Measurements from ENCODE around the gene AP3B1.
A peak's percentile ranks its signal among the peaks of the same experiment; 100 is the strongest.

AP3B1 gene

DNA sequence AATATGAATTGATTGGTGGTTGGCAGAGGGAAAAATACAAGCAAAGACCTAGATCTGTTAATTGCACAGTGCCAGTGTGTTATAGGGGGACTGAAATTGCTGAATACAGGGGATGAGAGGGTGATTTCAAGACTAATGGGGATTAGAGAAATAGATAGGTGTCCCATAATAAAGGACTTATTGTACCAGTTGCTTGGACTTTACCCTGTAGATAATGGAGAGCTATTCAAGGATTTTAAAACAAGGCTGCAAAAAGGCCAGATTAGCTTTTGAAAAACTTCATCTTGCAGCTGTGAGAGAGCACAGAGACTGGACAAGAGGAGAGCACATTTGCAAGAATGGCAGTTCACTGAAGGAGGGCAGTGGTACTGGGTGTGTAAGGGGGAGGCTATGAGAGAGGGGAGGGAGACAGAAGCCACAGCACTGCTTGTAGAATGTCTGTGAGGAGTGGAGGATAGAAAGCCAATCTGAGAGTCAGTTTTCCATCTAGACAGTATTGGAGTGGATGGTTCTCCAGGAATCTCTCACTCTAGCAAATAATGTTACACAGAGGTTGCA, 37.1 kb upstream of the AP3B1 start:
- no peak for DNase-seq (ENCODE audit: low read depth)
- in situ Hi-C loops (cut with HindIII; ENCODE audit: low sequenced_read_pairs): no loop called here
- H3K4me3 ChIP-seq (ENCODE audit: low read depth, low read length): no peak overlapping the region
- TF ChIP-seq, protein P1, sequence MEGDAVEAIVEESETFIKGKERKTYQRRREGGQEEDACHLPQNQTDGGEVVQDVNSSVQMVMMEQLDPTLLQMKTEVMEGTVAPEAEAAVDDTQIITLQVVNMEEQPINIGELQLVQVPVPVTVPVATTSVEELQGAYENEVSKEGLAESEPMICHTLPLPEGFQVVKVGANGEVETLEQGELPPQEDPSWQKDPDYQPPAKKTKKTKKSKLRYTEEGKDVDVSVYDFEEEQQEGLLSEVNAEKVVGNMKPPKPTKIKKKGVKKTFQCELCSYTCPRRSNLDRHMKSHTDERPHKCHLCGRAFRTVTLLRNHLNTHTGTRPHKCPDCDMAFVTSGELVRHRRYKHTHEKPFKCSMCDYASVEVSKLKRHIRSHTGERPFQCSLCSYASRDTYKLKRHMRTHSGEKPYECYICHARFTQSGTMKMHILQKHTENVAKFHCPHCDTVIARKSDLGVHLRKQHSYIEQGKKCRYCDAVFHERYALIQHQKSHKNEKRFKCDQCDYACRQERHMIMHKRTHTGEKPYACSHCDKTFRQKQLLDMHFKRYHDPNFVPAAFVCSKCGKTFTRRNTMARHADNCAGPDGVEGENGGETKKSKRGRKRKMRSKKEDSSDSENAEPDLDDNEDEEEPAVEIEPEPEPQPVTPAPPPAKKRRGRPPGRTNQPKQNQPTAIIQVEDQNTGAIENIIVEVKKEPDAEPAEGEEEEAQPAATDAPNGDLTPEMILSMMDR (IDR thresholded peaks at IDR 0.05; ENCODE audit: low read depth, low read length, missing control alignments): no peak

DNA sequence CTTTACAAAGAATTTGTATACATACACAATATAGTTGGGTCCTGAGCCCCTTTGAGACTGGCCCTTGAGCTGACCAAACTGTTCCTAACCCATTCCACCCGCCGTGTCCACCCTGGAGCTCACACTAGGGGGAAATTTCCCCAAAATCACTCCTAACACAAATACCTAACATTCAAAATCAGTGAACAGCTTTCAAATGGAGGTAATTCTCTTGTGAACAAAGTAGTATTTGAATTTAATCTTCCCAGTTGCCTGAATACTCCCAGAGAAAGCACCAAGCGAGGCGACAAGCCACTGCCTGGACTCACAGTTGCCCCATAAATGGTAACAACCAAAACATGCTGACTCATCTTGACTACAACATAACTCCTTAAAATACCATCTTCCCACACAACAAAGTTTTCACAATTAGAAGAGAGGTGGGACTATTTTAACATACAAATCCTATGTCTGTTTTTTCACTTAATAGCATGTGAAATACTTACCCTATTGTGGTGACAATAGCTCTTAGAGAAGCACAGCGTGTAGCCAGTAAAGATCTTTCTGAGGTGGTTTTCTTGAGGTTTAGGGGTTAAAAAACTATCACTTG, 34.2 kb upstream of the AP3B1 start:
- no peak overlapping the region for H3K4me3 ChIP-seq (ENCODE audit: low read depth, low read length)
- DNase-seq (ENCODE audit: low read depth): no peak
- in situ Hi-C loops (cut with HindIII; ENCODE audit: low sequenced_read_pairs): no loop called here
- TF ChIP-seq, protein P1 (IDR thresholded peaks at IDR 0.05; ENCODE audit: low read depth, low read length, missing control alignments): no peak

DNA sequence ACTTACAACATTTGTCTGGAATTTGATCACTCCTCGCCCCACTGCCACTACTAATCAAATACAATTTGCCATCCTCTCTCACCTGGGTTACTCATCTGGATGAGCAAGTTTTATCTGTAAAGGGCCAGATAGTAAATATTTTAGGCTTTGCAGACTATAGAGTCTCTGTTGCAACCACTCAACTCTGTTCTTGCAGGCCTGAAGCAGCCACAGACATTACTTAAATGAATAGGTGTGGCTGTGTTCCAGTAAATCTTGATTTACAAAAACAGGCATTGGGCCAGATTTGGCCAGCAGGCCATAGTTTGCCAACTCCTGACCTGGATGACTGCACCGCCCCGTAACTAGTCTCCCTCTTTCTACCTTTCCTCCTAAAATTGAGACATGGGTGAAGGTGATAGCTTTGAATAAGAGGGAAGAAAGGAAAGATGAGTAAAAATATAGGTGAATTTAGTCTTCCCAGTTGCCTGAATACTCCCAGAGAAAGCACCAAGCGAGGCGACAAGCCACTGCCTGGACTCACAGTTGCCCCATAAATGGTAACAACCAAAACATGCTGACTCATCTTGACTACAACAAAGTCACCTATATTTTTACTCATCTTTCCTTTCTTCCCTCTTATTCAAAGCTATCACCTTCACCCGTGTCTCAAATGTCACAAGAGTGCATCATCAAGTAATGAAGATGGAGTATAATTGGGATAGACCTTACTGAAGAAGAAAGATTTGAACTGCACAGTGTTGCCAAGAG, 33.4 kb upstream of the AP3B1 start:
- DNase-seq (ENCODE audit: low read depth): no peak
- H3K4me3 ChIP-seq (ENCODE audit: low read depth, low read length): no peak overlapping the region
- TF ChIP-seq, protein P1 (IDR thresholded peaks at IDR 0.05; ENCODE audit: low read depth, low read length, missing control alignments): no peak
- in situ Hi-C loops (cut with HindIII; ENCODE audit: low sequenced_read_pairs): no loop called here

DNA sequence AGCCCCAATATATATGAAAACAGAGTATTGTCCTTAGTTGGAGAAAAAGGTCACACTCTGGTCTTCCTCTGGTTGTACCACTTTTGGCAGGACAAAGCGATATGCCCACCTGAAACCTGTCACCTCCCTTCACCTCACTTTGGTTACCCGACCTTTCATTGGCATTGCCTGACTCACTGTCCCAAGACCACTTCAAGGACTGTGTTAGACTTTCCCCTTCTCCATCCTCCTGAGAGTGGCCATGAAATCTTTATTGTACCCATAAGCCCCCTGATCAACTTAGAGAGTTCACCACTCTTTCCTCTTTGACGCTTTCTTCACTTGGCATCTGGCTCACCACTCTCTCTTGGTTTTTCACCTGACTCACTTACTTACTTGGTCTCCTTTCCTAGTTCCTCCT, 32.4 kb upstream of the AP3B1 start:
- no peak overlapping the region for H3K4me3 ChIP-seq (ENCODE audit: low read depth, low read length)
- TF ChIP-seq, protein P1 (IDR thresholded peaks at IDR 0.05; ENCODE audit: low read depth, low read length, missing control alignments): no peak
- no peak for DNase-seq (ENCODE audit: low read depth)
- in situ Hi-C loops (cut with HindIII; ENCODE audit: low sequenced_read_pairs): no loop called here

DNA sequence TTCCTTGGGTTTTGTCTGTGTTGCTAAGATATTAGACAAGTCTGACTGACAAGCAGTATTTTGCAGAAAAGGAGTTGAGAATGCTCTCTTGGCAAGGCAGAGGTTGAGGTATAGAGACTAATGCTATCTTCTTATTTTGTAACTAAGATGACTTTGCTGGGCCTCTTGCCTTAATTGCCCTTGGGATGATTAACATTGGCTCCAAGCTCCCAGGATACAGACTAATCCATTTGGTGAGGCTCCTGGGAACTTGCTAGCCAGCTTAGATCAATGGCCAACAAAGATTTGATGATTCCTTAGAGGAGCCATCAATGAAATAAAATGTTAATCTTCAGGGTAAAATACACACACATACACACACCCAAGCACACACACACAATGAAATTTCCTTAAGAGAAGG, 28.7 kb upstream of the AP3B1 start:
- TF ChIP-seq, protein P1 (IDR thresholded peaks at IDR 0.05; ENCODE audit: low read depth, low read length, missing control alignments): no peak
- DNase-seq (ENCODE audit: low read depth): no peak
- H3K4me3 ChIP-seq (ENCODE audit: low read depth, low read length): no peak overlapping the region
- in situ Hi-C loops (cut with HindIII; ENCODE audit: low sequenced_read_pairs): no loop called here

DNA sequence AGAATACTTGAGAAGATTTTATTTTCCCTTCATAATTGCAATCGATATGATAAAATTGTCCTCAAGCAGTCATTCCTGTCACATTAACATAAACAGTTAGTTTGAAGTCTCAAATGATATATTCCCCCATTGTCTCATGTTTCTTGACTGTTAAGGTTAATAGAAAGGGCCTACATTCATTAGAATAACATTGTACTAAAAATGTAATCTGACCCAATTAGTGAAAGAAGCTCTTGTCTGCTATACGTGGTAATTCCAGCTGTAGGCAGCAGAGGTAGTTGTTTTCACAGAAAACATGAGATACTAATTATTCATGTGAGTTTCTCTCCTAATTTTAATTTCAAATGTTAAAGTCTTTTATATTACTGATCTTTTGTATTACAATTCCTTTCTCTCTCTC, 25.9 kb upstream of the AP3B1 start:
- in situ Hi-C loops (cut with HindIII; ENCODE audit: low sequenced_read_pairs): no loop called here
- DNase-seq (ENCODE audit: low read depth): peak; percentile 9

More for the DNA sequence above, 25.9 kb upstream of the AP3B1 start:
- H3K4me3 ChIP-seq (ENCODE audit: low read depth, low read length): no peak overlapping the region
- TF ChIP-seq, protein P1 (IDR thresholded peaks at IDR 0.05; ENCODE audit: low read depth, low read length, missing control alignments): peak; percentile 57
